HEK293 (cell line): ENCODE results near the gene DUOX1.

ENCODE experiments used
- CTCF ChIP-seq: fragments of 450-650 bp; formaldehyde crosslinking; IDR thresholded peaks from 2 replicates; pipeline ENCODE4 v1.5.1; 2016; ENCODE audit warnings: missing biosample characterization, missing genetic modification characterization
- KLF8 ChIP-seq: fragments of 450-650 bp; formaldehyde crosslinking; IDR thresholded peaks from 2 replicates; pipeline ENCODE4 v1.5.1; 2016; ENCODE audit warnings: missing biosample characterization, missing genetic modification characterization
- ZFP3 ChIP-seq: fragments of 450-650 bp; formaldehyde crosslinking; IDR thresholded peaks from 2 replicates; pipeline ENCODE4 v1.5.1; 2016; ENCODE audit warnings: low read depth, missing biosample characterization, missing genetic modification characterization
- ZNF350 ChIP-seq: fragments of 450-650 bp; formaldehyde crosslinking; IDR thresholded peaks from 2 replicates; pipeline ENCODE4 v1.5.0; 2017; ENCODE audit warnings: missing biosample characterization, mild to moderate bottlenecking, missing genetic modification characterization
- ZSCAN23 ChIP-seq: fragments of 450-650 bp; formaldehyde crosslinking; IDR thresholded peaks from 2 replicates; pipeline ENCODE4 v1.5.1; 2016; ENCODE audit warnings: missing biosample characterization, missing genetic modification characterization

DNA sequence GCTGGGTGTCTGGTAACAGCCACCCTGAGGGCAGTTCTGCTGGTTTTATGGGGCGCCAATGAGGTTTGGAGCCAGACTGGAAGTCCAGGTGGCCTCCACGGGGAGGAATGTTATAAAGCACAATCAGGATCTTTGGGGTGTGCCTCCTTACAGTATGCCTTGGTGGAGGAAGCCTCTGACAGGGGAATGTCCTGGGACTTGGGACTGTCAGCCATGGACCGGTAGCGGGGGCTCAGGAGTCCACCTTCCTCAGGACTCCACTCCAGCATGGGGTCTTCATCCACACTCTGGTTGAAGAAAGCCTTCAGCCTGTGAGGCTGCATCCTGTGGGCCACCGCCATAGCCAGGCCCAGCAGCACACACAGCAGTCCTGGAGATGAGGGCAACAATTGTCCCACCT is 10.8 kb upstream of the DUOX1 start:
- TF ChIP-seq KLF8 (tag by site-specific recombination) (no peak), CTCF (no peak), ZNF350 (tag by site-specific recombination) (no peak), ZSCAN23 (tag by site-specific recombination) (no peak), ZFP3 (tag by site-specific recombination) (no peak)
